OCI-M1 (cell line): Measurements from ENCODE around the gene CACNA1A.
"Not testable (repeated sequence)": the region's sequence is repeated elsewhere in the genome, so short reads cannot be mapped to it uniquely, and the experiment has no call there.

Experiments
- DNase-seq: peaks from one replicate; lab custom pipeline; 2025; lab: John Stamatoyannopoulos, UW

Gene CACNA1A

DNA sequence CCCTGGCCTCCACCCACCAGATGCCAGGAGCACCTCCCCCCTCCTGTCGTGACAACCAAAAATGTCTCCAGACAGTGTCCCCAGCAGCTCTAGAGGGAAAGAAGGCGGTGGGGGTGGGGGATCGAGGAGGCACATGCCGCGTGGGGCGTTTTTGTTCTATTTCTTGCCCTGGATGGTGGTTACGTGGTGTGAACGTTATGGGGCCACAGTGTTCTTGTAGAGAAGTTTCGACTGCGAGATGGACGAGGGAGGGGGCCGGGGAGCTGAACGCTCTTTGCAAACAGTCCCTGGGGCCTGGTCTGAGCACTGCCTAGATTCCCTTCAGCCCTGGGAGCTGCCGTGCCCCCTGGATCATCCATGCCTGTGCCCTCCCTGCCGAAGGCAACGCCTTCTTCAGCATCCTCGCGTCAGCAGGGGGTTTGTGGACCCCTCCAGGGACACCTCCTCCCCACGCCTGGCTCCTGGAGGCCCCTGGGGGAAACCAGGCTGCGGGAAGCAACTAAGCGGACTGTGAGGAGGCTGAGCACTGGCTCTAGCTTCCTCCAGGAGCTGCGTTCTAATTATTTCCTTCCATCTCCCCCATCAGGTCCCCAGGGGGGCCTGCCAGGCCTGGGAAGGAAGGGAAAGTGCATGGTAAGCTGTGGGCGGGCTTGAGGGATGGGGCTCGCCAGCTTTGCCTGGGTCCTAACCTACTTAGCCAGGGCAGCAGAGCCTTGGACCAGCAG, 224.6 kb downstream of the CACNA1A start:
- no peak for DNase-seq

GRCh38 chr19:13277104-13277809, 229.0 kb downstream of the CACNA1A start:
- DNase-seq = peak; percentile 79

GRCh38 chr19:13275016-13275722, 231.1 kb downstream of the CACNA1A start:
- no peak for DNase-seq

DNA sequence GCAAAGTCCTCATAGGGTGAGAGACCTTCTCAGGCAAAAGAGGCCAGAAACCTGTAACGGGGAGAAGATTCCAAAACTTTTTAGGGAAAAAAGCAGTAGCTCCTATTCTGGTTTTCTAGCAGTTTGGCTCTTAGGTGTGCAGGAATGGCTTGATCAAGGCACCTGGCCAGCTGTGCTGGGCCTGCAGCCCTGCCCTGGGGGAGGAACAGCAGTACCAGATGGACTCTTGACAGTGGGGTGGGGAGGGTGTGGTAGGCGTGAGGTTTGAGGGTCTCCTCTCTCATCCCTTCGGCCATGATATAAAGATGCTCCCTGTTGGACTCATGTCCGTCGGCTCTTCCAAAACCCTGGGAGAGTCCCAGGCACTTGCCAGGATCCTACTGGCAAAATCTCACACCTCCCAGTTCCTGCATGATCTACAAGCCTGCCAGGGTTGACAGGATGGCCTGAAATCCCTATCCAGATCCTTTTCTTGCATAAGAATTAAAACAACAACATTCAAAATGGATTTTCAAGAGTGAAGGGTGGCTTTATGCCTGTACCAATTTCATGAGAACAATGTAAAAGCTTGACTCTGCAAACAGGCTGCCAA, 235.7 kb downstream of the CACNA1A start:
- no peak for DNase-seq

DNA sequence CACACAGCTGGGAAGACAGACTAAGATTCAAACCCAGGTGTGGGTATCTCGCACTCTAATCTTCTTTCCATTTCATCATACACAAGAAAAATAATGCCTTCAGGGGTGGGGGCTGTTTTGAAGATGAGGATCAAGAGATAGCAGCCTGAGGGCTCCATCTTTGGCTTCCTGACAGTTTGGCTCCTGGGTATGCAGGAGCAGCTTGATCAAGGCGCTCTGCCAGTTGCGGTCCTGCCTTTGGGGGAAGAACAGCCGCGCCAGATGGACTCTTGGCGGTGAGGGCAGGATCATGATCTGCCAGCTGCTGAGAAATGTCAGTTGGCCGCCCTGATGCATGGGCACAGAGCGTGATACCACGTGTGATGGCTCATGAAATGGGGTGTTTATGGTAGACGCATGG, 236.9 kb downstream of the CACNA1A start:
- no peak for DNase-seq

DNA sequence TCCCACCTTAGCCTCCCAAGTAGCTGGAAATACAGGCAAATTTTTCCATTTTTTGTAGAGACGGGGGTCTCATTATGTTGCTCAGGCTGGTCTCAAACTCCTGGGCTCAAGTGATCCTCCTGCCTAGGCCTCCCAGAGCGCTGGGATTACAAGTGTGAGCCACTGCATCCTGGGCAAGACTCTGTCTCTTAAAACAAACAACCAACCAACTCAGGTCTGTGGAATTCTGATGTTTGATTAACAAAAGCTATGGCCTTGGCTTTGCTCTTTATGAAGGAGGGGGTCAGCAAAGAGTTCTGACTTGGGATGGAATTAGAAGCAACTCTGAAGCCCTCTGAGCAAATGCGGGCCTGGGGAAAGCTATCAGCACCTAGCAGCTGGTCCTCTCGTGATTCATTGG, 238.4 kb downstream of the CACNA1A start:
- DNase-seq = no peak

DNA sequence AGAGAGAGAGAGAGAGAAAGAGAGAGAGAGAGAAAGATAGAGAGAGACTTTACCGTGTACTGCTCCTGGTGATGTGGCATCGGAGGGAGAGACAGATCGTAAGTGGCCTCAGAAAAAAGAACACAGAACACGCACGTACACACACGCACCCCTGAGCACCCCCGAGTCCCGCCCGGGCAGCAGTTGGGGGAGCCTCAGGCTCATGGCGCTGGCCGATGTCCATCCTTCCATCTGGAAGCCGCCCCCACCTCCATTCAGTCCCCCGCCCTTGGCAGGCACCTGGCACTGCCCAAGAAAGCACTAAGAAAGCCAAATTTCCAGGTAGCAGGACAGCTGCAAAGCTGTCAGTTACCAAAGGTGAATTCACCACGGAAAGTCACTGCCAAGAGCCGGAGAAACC, 239.1 kb downstream of the CACNA1A start:
- DNase-seq = no peak

DNA sequence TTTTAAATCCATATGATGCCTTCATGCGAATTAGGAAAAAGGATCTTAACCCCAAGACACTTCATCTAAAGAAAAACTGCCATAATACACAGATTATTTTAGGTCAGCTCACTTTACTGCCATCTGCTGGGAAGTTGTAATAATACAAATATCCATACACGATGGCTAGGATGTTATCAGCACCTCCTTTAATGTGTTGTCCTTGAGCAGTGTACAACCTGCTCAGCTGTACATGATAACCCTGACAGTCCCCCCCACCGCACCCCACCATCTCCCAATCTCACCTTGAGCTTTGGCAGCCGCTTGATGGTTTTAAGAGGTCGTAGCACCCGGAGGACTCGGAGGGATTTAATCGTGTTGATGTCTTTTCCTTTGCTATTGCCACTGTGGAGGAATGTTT, 243.8 kb downstream of the CACNA1A start:
- DNase-seq = peak; percentile 76

GRCh38 chr19:13260883-13261653, 245.2 kb downstream of the CACNA1A start:
- DNase-seq = peak; percentile 66

GRCh38 chr19:13256918-13257317, 249.4 kb downstream of the CACNA1A start:
- no peak for DNase-seq

DNA sequence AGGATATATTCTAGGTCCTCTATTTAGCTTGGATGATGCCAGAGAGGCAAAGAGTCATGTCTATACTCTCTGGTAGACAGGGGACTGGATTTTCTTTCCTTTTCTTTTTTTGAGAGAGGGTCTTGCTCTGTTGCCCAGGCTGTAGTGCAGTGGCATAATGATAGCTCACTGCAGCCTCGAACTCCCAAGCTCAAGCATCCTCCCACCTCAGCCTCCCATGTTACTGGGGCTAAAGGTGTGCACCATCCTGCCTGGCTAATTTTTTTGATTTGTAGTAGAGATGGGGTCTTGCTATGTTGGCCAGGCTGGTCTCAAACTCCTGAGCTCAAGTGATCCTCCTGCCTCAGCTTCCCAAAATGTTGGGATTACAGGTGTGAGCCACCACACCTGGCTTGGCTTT, 249.9 kb downstream of the CACNA1A start:
- DNase-seq = not testable (repeated sequence)

- no peak for DNase-seq
Measured at GRCh38 chr19:13255719-13256059, 250.6 kb downstream of the CACNA1A start.

GRCh38 chr19:13255041-13255718, 251.1 kb downstream of the CACNA1A start:
- no peak for DNase-seq

DNA sequence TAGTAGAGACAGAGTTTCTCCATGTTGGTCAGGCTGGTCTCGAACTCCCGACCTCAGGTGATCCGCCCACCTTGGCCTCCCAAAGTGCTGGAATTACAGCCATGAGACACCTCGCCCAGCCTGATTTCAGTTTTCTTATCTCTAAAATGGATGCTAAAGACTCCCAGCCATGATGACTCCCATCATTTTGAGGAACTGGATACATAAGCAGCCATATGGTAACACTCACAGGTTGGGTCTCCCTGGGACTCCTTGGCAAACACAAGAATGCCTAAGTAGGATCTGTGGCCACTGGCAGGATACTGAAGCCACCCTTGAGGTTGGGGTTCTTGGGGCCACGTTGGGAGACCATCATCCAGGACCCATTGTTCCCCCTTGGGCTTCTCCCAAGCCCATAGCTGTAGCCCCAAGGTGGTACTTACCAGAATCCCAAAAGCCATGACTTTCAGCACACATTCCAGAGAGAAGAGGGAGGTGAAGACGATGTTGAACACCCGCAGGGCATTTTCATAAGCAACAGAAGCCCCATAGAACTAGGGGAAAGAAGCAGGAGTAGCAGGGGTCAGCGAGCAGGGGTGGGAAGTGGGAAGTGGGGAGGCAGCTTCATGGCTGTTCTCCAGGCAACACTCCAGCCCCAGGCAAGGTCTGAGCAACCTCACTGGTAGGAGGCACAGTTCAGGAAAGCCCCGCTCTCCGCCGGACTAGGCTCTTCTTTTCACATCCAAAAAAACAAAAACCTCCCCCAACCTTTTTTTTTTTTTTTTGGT, 253.5 kb downstream of the CACNA1A start:
- DNase-seq = no peak

DNA sequence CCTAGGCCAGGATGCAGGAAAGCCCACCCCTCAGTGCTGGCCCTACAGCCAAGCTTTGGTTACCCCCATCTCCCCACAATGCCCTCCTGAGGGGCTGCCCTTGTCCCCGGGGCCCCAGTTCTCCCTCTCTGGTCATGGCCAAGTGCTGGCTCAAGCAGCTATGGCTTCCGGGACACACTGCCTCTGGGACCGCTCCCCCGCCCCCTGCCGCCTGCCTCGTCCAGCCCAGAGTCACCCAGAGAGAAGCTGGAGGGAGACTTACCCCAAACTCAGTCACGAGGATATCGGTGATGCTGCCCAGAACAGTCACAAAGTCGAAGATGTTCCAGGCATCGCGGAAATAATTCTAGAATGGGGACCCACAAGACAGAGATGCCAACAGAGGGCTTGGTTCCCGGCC, 261.4 kb downstream of the CACNA1A start:
- DNase-seq = no peak

- no peak for DNase-seq
Measured at GRCh38 chr19:13241231-13242104, 264.8 kb downstream of the CACNA1A start.

DNA sequence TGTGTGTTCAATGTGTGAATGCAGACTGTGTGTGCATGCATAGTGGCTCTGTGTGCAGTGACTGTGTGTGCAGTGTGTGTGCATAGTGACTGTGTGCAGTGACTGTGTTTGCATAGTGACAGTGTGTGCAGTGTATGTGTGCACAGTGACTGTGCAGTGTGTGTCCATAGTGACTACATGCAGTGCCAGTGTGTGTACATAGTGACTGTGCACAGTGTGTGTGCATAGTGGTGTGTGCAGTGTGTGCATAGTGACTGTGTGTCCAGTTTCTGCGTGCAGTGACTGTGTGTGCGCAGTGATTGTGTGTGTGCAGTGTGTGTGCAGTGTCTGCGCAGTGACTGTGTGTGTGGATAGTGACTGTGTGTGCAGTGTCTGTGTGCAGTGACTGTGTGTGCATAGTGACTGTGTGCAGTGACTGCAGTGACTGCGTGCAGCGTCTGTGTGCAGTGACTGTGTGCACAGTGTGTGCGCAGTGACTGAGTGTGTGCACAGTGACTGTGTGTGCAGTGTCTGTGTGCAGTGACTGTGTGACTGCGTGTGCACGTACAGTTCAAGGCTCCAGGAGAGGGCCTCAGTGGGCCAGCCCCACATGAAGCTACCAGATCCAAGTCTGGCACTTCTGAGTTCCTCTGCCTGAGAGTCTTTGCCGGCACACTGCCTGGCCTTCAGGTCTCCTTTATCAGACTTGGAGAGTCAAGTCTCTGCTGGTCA, 265.8 kb downstream of the CACNA1A start:
- no peak for DNase-seq

DNA sequence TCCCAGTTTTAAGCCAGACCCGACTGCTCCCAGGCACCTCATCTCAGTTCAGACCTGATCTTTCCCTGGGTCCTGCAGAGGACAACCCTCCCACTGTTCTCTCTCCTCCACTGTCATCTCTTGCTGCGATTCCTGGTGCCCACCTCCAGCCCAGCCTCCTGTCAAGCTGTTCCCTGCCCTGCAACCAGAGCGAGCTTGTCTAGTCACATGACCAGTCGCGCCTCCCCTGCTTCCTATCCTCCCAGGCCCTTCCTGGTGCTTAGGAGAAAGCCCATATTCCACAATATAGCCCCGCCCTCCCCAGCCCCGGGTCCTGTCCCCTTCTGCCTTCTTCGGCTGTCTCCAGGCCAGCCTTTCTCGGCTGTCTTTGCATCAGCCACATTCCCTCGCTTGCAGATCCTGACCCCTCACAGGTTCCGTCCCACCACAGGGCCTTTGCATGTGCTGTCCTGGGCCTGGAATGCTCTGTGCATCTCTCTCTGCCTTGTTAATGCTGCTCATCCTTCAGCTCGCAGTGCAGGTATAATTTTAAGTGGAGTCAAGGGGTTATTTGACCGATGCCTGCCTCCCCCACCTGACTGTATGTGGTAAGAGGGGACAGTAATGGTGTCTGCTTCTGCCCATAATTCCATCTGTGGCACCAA, 267.3 kb downstream of the CACNA1A start:
- DNase-seq = no peak
